Activated T-cell treated with anti-CD3 and anti-CD28 coated beads, Interleukin-2, amount 50 U/mL, for 1 hour (primary cell): Measurements from ENCODE around the gene GABRB3.

Source experiments
- DNase-seq: peaks from one replicate; pipeline ENCODE4 v3.0.0-alpha.2; 2020

Gene GABRB3

DNA sequence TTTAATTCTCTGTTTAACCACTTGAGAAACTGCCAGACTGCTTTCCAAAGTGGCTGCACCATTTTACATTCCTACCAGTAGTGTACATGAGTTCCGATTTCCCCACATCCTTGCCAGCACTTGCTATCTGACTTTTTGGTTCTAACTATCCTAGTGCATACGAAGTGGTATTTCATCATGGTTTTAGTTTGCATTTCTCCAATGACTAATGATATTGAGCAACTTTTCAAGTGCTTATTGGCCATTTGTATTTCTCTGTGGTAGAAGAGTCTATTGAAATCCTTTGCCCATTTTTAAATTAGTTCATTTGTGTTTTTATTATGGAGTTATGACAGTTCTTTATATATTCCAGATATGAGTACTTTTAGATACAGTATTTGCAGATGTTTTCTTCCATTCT lies 247.8 kb downstream of the GABRB3 start:
- DNase-seq: no peak

DNA sequence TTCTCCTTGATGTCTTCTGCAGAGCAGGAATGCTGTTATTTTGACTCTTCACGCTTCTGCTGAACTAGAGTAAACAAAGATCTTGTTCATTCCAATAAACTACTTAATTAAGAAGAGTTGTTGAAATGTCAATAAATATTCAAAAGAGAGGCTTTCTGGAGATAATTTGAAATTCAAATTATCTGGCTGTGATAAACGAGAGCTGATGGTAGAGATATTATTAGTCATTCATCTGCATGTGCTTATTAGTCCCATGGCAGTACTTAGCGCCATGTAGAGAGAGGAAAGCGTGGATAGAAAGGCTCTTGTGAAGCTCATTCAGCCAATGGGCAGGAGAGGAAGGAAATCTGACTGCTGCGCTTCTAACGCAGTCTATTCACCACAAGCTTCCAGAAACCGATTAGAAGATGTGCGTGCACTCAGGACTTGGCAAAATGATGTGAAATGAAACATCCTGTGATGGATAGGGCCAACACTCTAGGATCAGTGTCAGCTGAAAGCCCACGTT lies 251.1 kb downstream of the GABRB3 start:
- no peak for DNase-seq

DNA sequence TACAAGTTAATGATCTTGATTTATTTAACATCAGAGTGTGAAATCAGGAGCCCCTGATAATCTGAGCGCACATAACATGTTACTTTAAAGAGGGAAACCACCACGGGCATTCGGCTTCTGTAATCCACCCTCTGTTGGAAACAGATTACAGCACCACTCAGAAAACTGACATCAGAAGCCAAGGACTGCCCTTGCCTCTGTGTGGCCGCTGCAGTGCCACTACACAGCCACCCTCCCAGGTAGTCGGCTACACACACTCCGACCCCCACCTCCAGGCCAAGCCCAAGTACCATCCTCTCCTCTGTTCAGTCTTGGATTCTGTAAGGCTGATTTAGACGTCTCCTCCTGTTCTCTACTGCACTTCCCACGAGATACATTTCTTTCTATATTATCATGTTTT lies 251.7 kb downstream of the GABRB3 start:
- no peak for DNase-seq

DNA sequence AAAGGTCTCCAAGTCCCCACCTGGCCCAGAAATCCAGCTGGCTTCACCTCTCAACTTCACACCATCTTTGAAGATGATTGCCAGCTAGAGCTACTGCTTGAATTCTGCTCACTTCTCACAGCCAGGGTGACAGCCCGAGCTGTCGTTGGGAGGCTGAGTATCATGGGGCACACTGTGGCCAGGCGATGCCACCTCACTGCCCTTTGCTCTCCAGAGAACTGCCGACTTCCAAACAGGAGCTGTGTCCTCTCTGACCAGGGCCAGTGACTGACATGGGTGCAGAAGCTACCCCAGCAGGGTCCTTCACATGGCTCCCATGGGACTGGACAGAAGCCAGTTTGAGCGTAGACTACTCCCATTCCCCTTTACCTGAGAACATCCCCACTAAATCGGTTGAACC lies 254.0 kb downstream of the GABRB3 start:
- no peak for DNase-seq

DNA sequence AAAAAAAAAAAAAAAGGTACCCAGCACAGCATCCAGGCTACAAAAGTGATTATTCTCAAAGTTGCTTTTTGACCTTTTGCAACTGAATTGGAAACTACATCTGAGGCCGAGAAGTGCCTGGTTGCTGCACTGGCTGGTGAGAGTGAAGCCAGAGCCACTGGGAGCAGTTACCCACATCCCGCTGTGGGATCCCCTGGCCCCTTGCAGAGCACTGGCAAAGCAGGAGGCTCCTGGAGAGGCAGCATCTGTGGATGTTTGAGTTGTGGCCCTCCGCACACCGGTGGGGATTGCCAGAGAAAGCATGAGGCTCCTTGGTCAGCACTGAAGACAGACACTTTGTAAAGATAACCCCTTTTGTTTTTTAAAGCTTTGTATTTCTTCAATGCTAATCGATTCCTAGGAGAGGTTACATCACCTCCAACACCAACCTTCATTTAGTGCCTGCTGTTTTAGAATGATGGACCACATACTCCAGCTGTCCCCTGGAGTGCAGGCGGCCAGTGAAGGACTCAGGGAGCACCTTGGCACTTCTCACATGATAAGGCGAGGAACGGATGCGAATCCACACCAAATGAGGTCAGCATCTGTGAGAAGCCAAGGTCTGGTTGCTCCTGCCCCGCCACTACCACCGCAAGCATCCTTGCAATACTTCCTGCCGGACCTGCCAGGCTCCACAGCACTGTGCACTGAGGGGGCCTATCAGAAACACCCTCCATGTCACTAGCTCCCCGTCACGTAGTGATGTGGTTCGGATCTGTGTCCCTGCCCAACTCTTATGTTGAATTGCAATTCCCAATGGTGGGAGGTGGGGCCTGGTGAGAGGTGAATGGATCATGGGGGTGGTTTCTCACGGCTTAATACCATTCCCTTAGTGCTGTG lies 256.5 kb downstream of the GABRB3 start:
- DNase-seq: no peak

DNA sequence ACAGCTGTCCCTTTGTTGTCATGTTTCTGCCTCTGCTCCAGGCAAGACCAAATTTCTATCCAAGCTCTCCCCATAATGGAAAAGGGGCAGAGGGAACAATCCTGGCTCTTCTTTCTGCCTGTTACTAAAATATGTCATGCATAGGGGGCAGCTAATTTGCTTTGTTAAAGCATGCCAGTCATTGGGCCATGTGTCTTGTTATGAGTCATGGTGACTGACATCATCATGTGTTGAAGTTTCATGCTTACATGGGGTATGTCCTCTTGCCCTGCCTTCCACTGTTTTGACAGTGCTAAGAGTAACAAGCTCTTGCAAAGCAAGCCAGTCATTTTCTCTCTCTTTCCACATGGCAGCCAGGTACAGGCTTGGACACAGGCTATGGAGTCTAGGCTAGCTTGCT lies 268.9 kb downstream of the GABRB3 start:
- no peak for DNase-seq
